IPS DF 19.7 (cell line): ENCODE data around the gene DDT.
"Not testable (repeated sequence)": the region's sequence is repeated elsewhere in the genome, so short reads cannot be mapped to it uniquely, and the experiment has no call there.

Experiments
- DNase-seq: peaks from one replicate; pipeline ENCODE4 v3.0.0-alpha.2; 2013; ENCODE audit warnings: low read depth, low spot score

Gene DDT

GRCh38 chr22:23974345-23974744, at the start of gene DDT:
DDT (minus strand) TSS chr22:23974441; CDS start chr22:23974414, 27 bp downstream.
- not testable (repeated sequence) for DNase-seq

GRCh38 chr22:24023204-24023789, 49.1 kb upstream of the DDT start:
- DNase-seq = no peak

- no peak for DNase-seq
These were observed 47.1 kb upstream of the DDT start for GRCh38 chr22:24021304-24021703.

GRCh38 chr22:24016156-24016555, 41.9 kb upstream of the DDT start:
- no peak for DNase-seq

GRCh38 chr22:24011735-24012068, 37.5 kb upstream of the DDT start:
- no peak for DNase-seq

GRCh38 chr22:24010018-24010391, 35.8 kb upstream of the DDT start:
- no peak for DNase-seq

- DNase-seq = no peak
These were observed 35.2 kb upstream of the DDT start for GRCh38 chr22:24009227-24010017.

- no peak for DNase-seq
These were observed 34.4 kb upstream of the DDT start for GRCh38 chr22:24008381-24009226.

- no peak for DNase-seq
These were observed 33.7 kb upstream of the DDT start for GRCh38 chr22:24008022-24008283.

- no peak for DNase-seq
These were observed 33.2 kb upstream of the DDT start for GRCh38 chr22:24007253-24008021.

- no peak for DNase-seq
These were observed 32.6 kb upstream of the DDT start for GRCh38 chr22:24006914-24007214.

- DNase-seq = no peak
These were observed 32.1 kb upstream of the DDT start for GRCh38 chr22:24006207-24006913.

- DNase-seq = no peak
These were observed 31.0 kb upstream of the DDT start, which contains the start of gene GSTT4 for GRCh38 chr22:24005201-24005600. GSTT4 (minus strand) TSS chr22:24005453; CDS start chr22:24005356, 97 bp downstream.

GRCh38 chr22:24003887-24004286, 29.6 kb upstream of the DDT start:
- no peak for DNase-seq

- DNase-seq = no peak
These were observed 28.6 kb upstream of the DDT start for GRCh38 chr22:24002851-24003250.

GRCh38 chr22:24002272-24002671, 28.0 kb upstream of the DDT start:
- no peak for DNase-seq

GRCh38 chr22:24001314-24001713, 27.1 kb upstream of the DDT start:
- DNase-seq = peak; percentile 70

GRCh38 chr22:23999779-24000178, 25.5 kb upstream of the DDT start:
- DNase-seq = not testable (repeated sequence)

GRCh38 chr22:23997092-23997491, 22.9 kb upstream of the DDT start:
- DNase-seq = no peak

- not testable (repeated sequence) for DNase-seq
These were observed 19.4 kb upstream of the DDT start for GRCh38 chr22:23993581-23994177.

- not testable (repeated sequence) for DNase-seq
These were observed 18.8 kb upstream of the DDT start for GRCh38 chr22:23993080-23993479.
